IMR-90 (cell line): ENCODE measurements around the gene FITM1.

Experiments used
- CEBPB ChIP-seq: IDR thresholded peaks from 2 replicates; pipeline ENCODE4 v1.6.1; 2012; ENCODE audit warnings: low read depth, low read length, improper control_type of control experiment
- CHD1 ChIP-seq: IDR thresholded peaks from 2 replicates; pipeline ENCODE4 v1.6.1; 2012; ENCODE audit warnings: low read depth, low read length, improper control_type of control experiment
- CTCF ChIP-seq: conservative IDR thresholded peaks from 2 replicates; pipeline ENCODE4 v1.5.1; 2012; ENCODE audit warnings: mild to moderate bottlenecking, low read depth, low read length, improper control_type of control experiment
- FOS ChIP-seq: fragments of 150-350 bp; IDR thresholded peaks from 2 replicates; pipeline ENCODE4 v1.6.1; 2016; ENCODE audit warnings: low read depth, low read length
- MAZ ChIP-seq: IDR thresholded peaks from 2 replicates; pipeline ENCODE4 v1.6.1; 2012; ENCODE audit warnings: low read depth, mild to moderate bottlenecking, low read length, improper control_type of control experiment, moderate library complexity, borderline replicate concordance
- MXI1 ChIP-seq: IDR thresholded peaks from 2 replicates; pipeline ENCODE4 v1.6.1; 2012; ENCODE audit warnings: low read depth, mild to moderate bottlenecking, low read length, moderate library complexity, borderline replicate concordance
- NFE2L2 ChIP-seq: fragments of 150-350 bp; IDR thresholded peaks from 2 replicates; pipeline ENCODE4 v1.6.1; 2016; ENCODE audit warnings: low read depth, mild to moderate bottlenecking, low read length
- POLR2A ChIP-seq: IDR thresholded peaks from 2 replicates; pipeline ENCODE4 v1.6.1; 2012; ENCODE audit warnings: mild to moderate bottlenecking, low read depth, low read length
- RCOR1 ChIP-seq: IDR thresholded peaks from 2 replicates; pipeline ENCODE4 v1.6.1; 2012; ENCODE audit warnings: mild to moderate bottlenecking, low read length, improper control_type of control experiment; ENCODE audit not compliant: insufficient replicate concordance
- SMC3 ChIP-seq: fragments of 150-350 bp; IDR thresholded peaks from 2 replicates; pipeline ENCODE4 v1.6.1; 2016; ENCODE audit warnings: low read depth, mild to moderate bottlenecking, antibody characterized with exemption, low read length, moderate library complexity
- USF2 ChIP-seq: fragments of 150-350 bp; IDR thresholded peaks from 2 replicates; pipeline ENCODE4 v1.6.1; 2017; ENCODE audit warnings: mild to moderate bottlenecking, antibody characterized with exemption, low read length, low read depth

DNA sequence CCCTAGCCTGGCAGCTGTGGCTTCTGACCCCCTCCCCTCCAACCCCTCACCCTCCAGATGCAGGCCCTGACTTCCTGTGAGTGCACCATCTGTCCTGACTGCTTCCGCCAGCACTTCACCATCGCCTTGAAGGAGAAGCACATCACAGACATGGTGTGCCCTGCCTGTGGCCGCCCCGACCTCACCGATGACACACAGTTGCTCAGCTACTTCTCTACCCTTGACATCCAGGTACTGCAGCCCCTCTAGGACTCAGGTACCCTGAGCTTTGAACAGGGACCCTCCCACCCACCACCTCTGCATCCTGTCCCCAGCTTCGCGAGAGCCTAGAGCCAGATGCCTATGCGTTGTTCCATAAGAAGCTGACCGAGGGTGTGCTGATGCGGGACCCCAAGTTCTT lies 24.6 kb downstream of the FITM1 start:
- TF ChIP-seq CTCF (no peak), USF2 (no peak), POLR2A (no peak), CEBPB (no peak), MXI1 (no peak), FOS (no peak), NFE2L2 (no peak), MAZ (no peak), SMC3 (no peak), RCOR1 (no peak), CHD1 (no peak)
